Smooth muscle cell (in vitro differentiated cells): ENCODE data around the gene UBXN6. TPM values are rescaled to one million over a fixed set of nuclear protein-coding genes. Genes with fewer than 3 reads are reported as not detected.

Source experiments
- DNase-seq: peaks from one replicate; lab custom pipeline; 2025; ENCODE audit not compliant: unreplicated experiment; lab: John Stamatoyannopoulos, UW
- H2AFZ ChIP-seq: fragments of 200-600 bp; sonication (generic); 2 replicates; pipeline ENCODE4 v1.6.0; 2016; ENCODE audit warnings: antibody characterized with exemption, low read depth, mild to moderate bottlenecking
- H3F3A ChIP-seq: fragments of 200-600 bp; sonication (generic); 2 replicates; pipeline ENCODE4 v1.6.0; 2017; ENCODE audit warnings: antibody characterized with exemption, low read depth
- H3K27ac ChIP-seq: fragments of 200-600 bp; sonication (generic); 2 replicates; pipeline ENCODE4 v1.5.1; 2016; ENCODE audit warnings: low read depth, mild to moderate bottlenecking
- H3K27me3 ChIP-seq: fragments of 200-600 bp; sonication (generic); 2 replicates; pipeline ENCODE4 v1.6.1; 2016; ENCODE audit warnings: low read depth, mild to moderate bottlenecking
- H3K36me3 ChIP-seq: fragments of 200-600 bp; sonication (generic); 2 replicates; pipeline ENCODE4 v1.5.1; 2016; ENCODE audit warnings: low read depth
- H3K4me1 ChIP-seq: fragments of 200-600 bp; sonication (generic); 2 replicates; pipeline ENCODE4 v1.5.1; 2016; ENCODE audit warnings: low read depth
- H3K4me2 ChIP-seq: fragments of 200-600 bp; sonication (generic); 2 replicates; pipeline ENCODE4 v1.6.0; 2016; ENCODE audit warnings: mild to moderate bottlenecking
- H3K4me3 ChIP-seq: fragments of 200-600 bp; sonication (generic); 2 replicates; pipeline ENCODE4 v1.5.1; 2016; ENCODE audit warnings: mild to moderate bottlenecking
- H3K79me2 ChIP-seq: fragments of 200-600 bp; sonication (generic); 2 replicates; pipeline ENCODE4 v1.6.0; 2016; ENCODE audit warnings: low read depth, mild to moderate bottlenecking
- H3K9ac ChIP-seq: fragments of 200-600 bp; sonication (generic); 2 replicates; pipeline ENCODE4 v1.6.0; 2016; ENCODE audit warnings: low read depth
- H3K9me3 ChIP-seq: fragments of 200-600 bp; sonication (generic); replicated peaks from 2 replicates; pipeline ENCODE4 v1.5.1; 2016; ENCODE audit warnings: low read depth
- H4K20me1 ChIP-seq: fragments of 200-600 bp; sonication (generic); 2 replicates; pipeline ENCODE4 v1.6.0; 2016; ENCODE audit warnings: low read depth
- CTCF ChIP-seq: fragments of 200-600 bp; sonication (generic); IDR thresholded peaks from 2 replicates; pipeline ENCODE4 v1.5.1; 2017; ENCODE audit warnings: borderline replicate concordance, mild to moderate bottlenecking, antibody characterized with exemption; ENCODE audit not compliant: insufficient read depth, poor library complexity, severe bottlenecking
- WGBS: methylation state at CpG from one replicate; pipeline ENCODE4 v1.1.7; 2016; ENCODE audit warnings: low lambda C conversion rate; 5-methylcytosine and 5-hydroxymethylcytosine counted together
- polyA plus RNA-seq: library from polyadenylated mRNA; unstranded; fragments of >200 nt; fragmentation: Nextera tagmentation; extraction: Ambion mirVana; gene quantifications from 2 replicates; pipeline ENCODE4 v1.2.1, GENCODE V29; 2016
- total RNA-seq: library from RNA; depleted of rRNA; stranded (reverse); fragments of >200 nt; gene quantifications from 2 replicates; pipeline ENCODE4 v1.2.3, GENCODE V29; 2014

The UBXN6 gene
- total and polyA plus RNA-seq, 2 experiments from 2014 or later, result 44.8 to 50.7 TPM

GRCh38 chr19:4505570-4506448 is 48.2 kb upstream of the UBXN6 start:
- H3K27me3 ChIP-seq, result no peaks in the 10 kb centered on the region
- DNase-seq, result no peak

GRCh38 chr19:4504891-4505569 is 47.4 kb upstream of the UBXN6 start:
- H3K79me2 ChIP-seq, result no peaks in the 10 kb centered on the region
- no peak overlapping the region for H3K4me2 ChIP-seq
- no peaks in the 10 kb centered on the region for H3K27me3 ChIP-seq
- H3K9me3 ChIP-seq, result no peaks in the 10 kb centered on the region
- no peaks in the 10 kb centered on the region for H3K4me1 ChIP-seq
- no peaks in the 10 kb centered on the region for H4K20me1 ChIP-seq
- 90% methylated on average over 14 of the region's 15 CpGs for WGBS
- no peak overlapping the region for H3K4me3 ChIP-seq
- no peak overlapping the region for H3K9ac ChIP-seq
- DNase-seq, result no peak
- TF ChIP-seq CTCF, result no peak
- peaks cover 6% of the 10 kb centered on the region for H3F3A ChIP-seq
- H3K36me3 ChIP-seq, result no peaks in the 10 kb centered on the region
- no peak overlapping the region for H3K27ac ChIP-seq
- no peak overlapping the region for H2AFZ ChIP-seq

More at GRCh38 chr19:4505570-4506448, 48.2 kb upstream of the UBXN6 start:
- H3K4me3 ChIP-seq, result no peak overlapping the region
- H2AFZ ChIP-seq, result no peak overlapping the region
- H3F3A ChIP-seq, result peaks cover 6% of the 10 kb centered on the region
- peak overlapping the region; percentile 33 for H3K27ac ChIP-seq
- no peak overlapping the region for H3K9ac ChIP-seq
- H3K9me3 ChIP-seq, result no peaks in the 10 kb centered on the region
- no peaks in the 10 kb centered on the region for H3K4me1 ChIP-seq
- no peaks in the 10 kb centered on the region for H3K36me3 ChIP-seq
- WGBS, result 98% methylated on average over 31 of the region's 34 CpGs
- TF ChIP-seq CTCF, result no peak
- no peak overlapping the region for H3K4me2 ChIP-seq
- H4K20me1 ChIP-seq, result no peaks in the 10 kb centered on the region
- no peaks in the 10 kb centered on the region for H3K79me2 ChIP-seq

GRCh38 chr19:4504297-4504701 is 46.7 kb upstream of the UBXN6 start:
- Histone ChIP-seq H2AFZ (no peak overlapping the region), H3K4me1 (no peaks in the 10 kb centered on the region), H3K79me2 (no peaks in the 10 kb centered on the region), H3F3A (peaks cover 6% of the 10 kb centered on the region), H3K36me3 (no peaks in the 10 kb centered on the region), H3K27ac (no peak overlapping the region), H3K27me3 (no peaks in the 10 kb centered on the region), H3K9me3 (no peaks in the 10 kb centered on the region), H3K4me2 (no peak overlapping the region), H4K20me1 (no peaks in the 10 kb centered on the region), H3K4me3 (no peak overlapping the region), H3K9ac (no peak overlapping the region)
- TF ChIP-seq CTCF, result no peak
- DNase-seq, result no peak
- WGBS, result 96% methylated on average over 18 of the region's 23 CpGs

GRCh38 chr19:4503825-4504170 is 46.2 kb upstream of the UBXN6 start:
- Histone ChIP-seq H3K4me2 (no peak overlapping the region), H3K4me1 (no peaks in the 10 kb centered on the region), H2AFZ (no peak overlapping the region), H3K79me2 (no peaks in the 10 kb centered on the region), H3K27me3 (no peaks in the 10 kb centered on the region), H3K9me3 (no peaks in the 10 kb centered on the region), H3K36me3 (no peaks in the 10 kb centered on the region), H4K20me1 (no peaks in the 10 kb centered on the region), H3K27ac (no peak overlapping the region), H3K4me3 (no peak overlapping the region), H3K9ac (no peak overlapping the region), H3F3A (peaks cover 6% of the 10 kb centered on the region)
- no peak for DNase-seq
- TF ChIP-seq CTCF, result no peak
- 98% methylated on average over 10 of the region's 10 CpGs for WGBS
